Fibroblast of the aortic adventitia (primary cell): ENCODE measurements around the gene RBBP7. TPM values are rescaled to one million over a fixed set of nuclear protein-coding genes. Genes with fewer than 3 reads are reported as not detected.

Experiments
- DNase-seq: peaks from one replicate; pipeline ENCODE4 v3.0.0-alpha.2; 2010; ENCODE audit warnings: low read depth
- H3K4me3 ChIP-seq: 2 replicates; pipeline ENCODE4 v1.5.1; 2011; ENCODE audit warnings: low read depth, mild to moderate bottlenecking, control low read depth, low read length, moderate library complexity
- CTCF ChIP-seq: IDR thresholded peaks from 2 replicates; pipeline ENCODE4 v1.5.1; 2011; ENCODE audit warnings: mild to moderate bottlenecking, low read length, control low read depth, inconsistent platforms; ENCODE audit not compliant: insufficient read depth
- total RNA-seq: library from RNA; depleted of rRNA; stranded (reverse); fragments of >200 nt; gene quantifications from 2 replicates; pipeline ENCODE4 v1.2.3, GENCODE V29; 2012; ENCODE audit warnings: low replicate concordance

The RBBP7 gene
- total RNA-seq, 1 donor, result 120 TPM

DNA sequence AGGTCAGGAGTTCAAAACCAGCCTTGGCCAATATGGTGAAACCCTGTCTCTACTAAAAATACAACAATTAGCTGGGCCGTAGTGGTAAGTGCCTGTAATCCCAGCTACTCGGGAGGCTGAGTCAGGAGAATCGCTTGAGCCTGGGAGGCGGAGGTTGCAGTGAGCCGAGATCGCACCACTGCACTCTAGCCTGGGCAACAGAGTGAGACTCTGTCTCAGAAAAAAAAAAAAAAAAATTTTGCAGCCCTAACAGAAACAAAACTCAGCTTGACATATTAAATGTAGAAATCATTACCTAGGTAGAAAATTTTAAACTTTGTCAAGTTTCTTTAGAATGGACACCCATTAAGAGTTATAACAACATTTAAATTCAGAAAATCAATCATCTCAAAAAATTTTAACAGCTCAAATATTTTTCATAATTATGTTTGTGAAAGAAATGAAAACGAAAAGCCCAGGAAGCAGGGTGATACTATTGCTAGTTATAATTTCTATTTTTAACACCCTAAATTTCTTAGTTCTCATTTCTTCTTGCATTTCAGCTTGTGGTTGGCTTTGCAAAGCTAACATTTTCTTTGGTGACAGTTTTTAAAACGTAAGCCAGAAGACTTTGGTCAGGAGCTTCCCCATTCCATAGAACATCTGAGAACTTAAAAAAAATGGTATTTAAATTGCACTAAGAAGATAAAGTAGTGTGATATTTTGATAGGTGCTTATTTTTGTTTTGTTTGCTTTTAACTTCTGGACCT lies 33.3 kb upstream of the RBBP7 start:
- H3K4me3 ChIP-seq, result no peak overlapping the region
- DNase-seq, result no peak
- no peak for TF ChIP-seq CTCF

DNA sequence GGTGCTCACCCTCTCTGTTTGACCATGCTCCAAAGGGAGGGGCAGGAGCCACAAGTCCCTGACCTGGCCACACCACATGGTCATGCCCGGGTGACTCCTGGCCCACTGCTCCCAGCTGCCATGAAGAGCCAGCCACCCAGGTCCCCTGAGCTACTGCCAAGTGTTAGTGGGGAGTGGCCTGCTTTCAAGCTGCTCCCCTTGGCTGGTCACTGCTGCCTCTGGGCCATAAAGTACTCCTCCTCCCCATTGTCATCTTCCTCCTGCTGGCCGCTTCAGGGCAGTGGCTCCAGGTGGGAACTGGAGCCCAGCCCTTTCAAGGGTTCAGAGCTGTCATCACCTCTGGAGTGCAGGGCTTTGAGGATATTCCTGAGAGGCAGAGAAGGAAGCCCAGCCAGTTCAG lies 27.3 kb upstream of the RBBP7 start:
- no peak overlapping the region for H3K4me3 ChIP-seq
- DNase-seq, result no peak
- TF ChIP-seq CTCF, result no peak

- H3K4me3 ChIP-seq, result no peak overlapping the region
- peak; percentile 87 for DNase-seq
- peak; percentile 96 for TF ChIP-seq CTCF
These were observed 22.6 kb upstream of the RBBP7 start for GRCh38 chrX:16892504-16893362.

- no peak for TF ChIP-seq CTCF
- no peak for DNase-seq
These were observed 15.5 kb upstream of the RBBP7 start for GRCh38 chrX:16885628-16886027.

DNA sequence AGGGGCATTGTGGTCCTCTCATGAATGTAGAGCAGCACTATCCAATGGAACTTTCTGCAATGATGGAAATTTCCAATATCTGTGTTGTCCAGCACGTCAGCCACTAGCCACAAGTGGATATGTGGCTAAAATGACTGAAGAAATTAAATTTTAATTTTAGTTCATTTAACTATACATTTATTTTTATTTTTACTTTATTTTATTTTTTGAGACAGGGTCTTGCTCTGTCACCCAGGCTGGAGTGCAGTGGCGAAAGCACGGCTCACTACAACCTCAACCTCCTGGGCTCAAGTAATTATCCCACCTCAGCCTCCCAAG lies 13.3 kb upstream of the RBBP7 start:
- DNase-seq, result no peak
- H3K4me3 ChIP-seq, result no peak overlapping the region
- no peak for TF ChIP-seq CTCF

More at GRCh38 chrX:16885628-16886027, 15.5 kb upstream of the RBBP7 start:
- no peak overlapping the region for H3K4me3 ChIP-seq

- peak overlapping the region; percentile 62 for H3K4me3 ChIP-seq
- peak; percentile 73 for TF ChIP-seq CTCF
- peak; percentile 74 for DNase-seq
These were observed 12.7 kb upstream of the RBBP7 start for GRCh38 chrX:16882702-16883486.
